ENCODE data around the gene RBFOX2. TPM values are rescaled to one million over a fixed set of nuclear protein-coding genes. Genes with fewer than 3 reads are reported as not detected.
"Not testable (repeated sequence)": the region's sequence is repeated elsewhere in the genome, so short reads cannot be mapped to it uniquely, and the experiment has no call there.

The RBFOX2 gene
- total and polyA plus RNA-seq, 2 experiments from 2014 or later: 299 to 339 TPM

- Histone ChIP-seq H3K9me3 (ENCODE audit: low read depth) (no peaks in the 10 kb centered on the region), H3K4me1 (ENCODE audit: low read depth) (no peaks in the 10 kb centered on the region), H3K27ac (peak overlapping the region; percentile 18), H3K36me3 (peaks cover 20% of the 10 kb centered on the region), H3K27me3 (no peaks in the 10 kb centered on the region), H3K4me3 (no peak overlapping the region)
- no peak for DNase-seq (ENCODE audit: low read depth in 1 of 2, low spot score in 1 of 2)
- no peak for TF ChIP-seq CTCF (IDR thresholded peaks at IDR 0.05; ENCODE audit: low read depth, low read length)
Observed at GRCh38 chr22:35792506-35792905, 236.1 kb downstream of the RBFOX2 start.

GRCh38 chr22:35791788-35792187 lies 236.8 kb downstream of the RBFOX2 start:
- not testable (repeated sequence) for H3K4me1 ChIP-seq (ENCODE audit: low read depth); H3K27me3 ChIP-seq; H3K9me3 ChIP-seq (ENCODE audit: low read depth); DNase-seq (ENCODE audit: low read depth in 1 of 2, low spot score in 1 of 2); H3K4me3 ChIP-seq
- H3K27ac ChIP-seq: peak overlapping the region; percentile 12
- H3K36me3 ChIP-seq: peaks cover 20% of the 10 kb centered on the region

GRCh38 chr22:35785181-35785923 lies 243.3 kb downstream of the RBFOX2 start:
- H3K27ac ChIP-seq: peak overlapping the region; percentile 31
- no peaks in the 10 kb centered on the region for H3K27me3 ChIP-seq
- peaks cover 22% of the 10 kb centered on the region for H3K36me3 ChIP-seq
- peak in 1 of 2 donors; percentile 57 for DNase-seq (ENCODE audit: low read depth in 1 of 2, low spot score in 1 of 2)
- peaks cover 32% of the 10 kb centered on the region for H3K4me1 ChIP-seq (ENCODE audit: low read depth)
- H3K4me3 ChIP-seq: no peak overlapping the region
- H3K9me3 ChIP-seq (ENCODE audit: low read depth): no peaks in the 10 kb centered on the region
- no peak for TF ChIP-seq CTCF (IDR thresholded peaks at IDR 0.05; ENCODE audit: low read depth, low read length)

- H3K36me3 ChIP-seq: peaks cover 23% of the 10 kb centered on the region
- no peak for TF ChIP-seq CTCF (IDR thresholded peaks at IDR 0.05; ENCODE audit: low read depth, low read length)
- no peak overlapping the region for H3K4me3 ChIP-seq
- no peak for DNase-seq (ENCODE audit: low read depth in 1 of 2, low spot score in 1 of 2)
- H3K4me1 ChIP-seq (ENCODE audit: low read depth): peaks cover 32% of the 10 kb centered on the region
- no peaks in the 10 kb centered on the region for H3K27me3 ChIP-seq
- H3K9me3 ChIP-seq (ENCODE audit: low read depth): no peaks in the 10 kb centered on the region
- H3K27ac ChIP-seq: no peak overlapping the region
Observed at GRCh38 chr22:35784633-35785032, 244.0 kb downstream of the RBFOX2 start.

GRCh38 chr22:35783943-35784614 lies 244.5 kb downstream of the RBFOX2 start:
- DNase-seq (ENCODE audit: low read depth in 1 of 2, low spot score in 1 of 2): no peak
- Histone ChIP-seq H3K36me3 (peaks cover 27% of the 10 kb centered on the region), H3K27ac (peak overlapping the region; percentile 13)

More at GRCh38 chr22:35783943-35784614, 244.5 kb downstream of the RBFOX2 start:
- Histone ChIP-seq H3K9me3 (ENCODE audit: low read depth) (no peaks in the 10 kb centered on the region), H3K27me3 (no peaks in the 10 kb centered on the region), H3K4me1 (ENCODE audit: low read depth) (peaks cover 32% of the 10 kb centered on the region), H3K4me3 (no peak overlapping the region)
- no peak for TF ChIP-seq CTCF (IDR thresholded peaks at IDR 0.05; ENCODE audit: low read depth, low read length)

All from cardiac muscle cell (in vitro differentiated cells and primary cell).